Naive B cell (primary cell): ENCODE results near the gene CPZ. TPM values are rescaled to one million over a fixed set of nuclear protein-coding genes. Genes with fewer than 3 reads are reported as not detected.

ENCODE experiments used
- ATAC-seq, 2 donors: fragments of 150-1000 bp; cut with Tn5 transposase; 2 replicates each; pipeline ENCODE4 v1.10.0; 2021; ENCODE audit warnings: low read depth in 2 of 2, mild to moderate bottlenecking in 2 of 2, moderate library complexity in 2 of 2
- DNase-seq: peaks from one replicate; pipeline ENCODE4 v3.0.0; 2022
- H3K27ac Mint-ChIP-seq, 6 donors: one replicate each; pipeline ENCODE4 v1.8.0; 2020 to 2022; ENCODE audit warnings: mild to moderate bottlenecking in 6 of 6, mixed read lengths in 6 of 6, moderate library complexity in 5 of 6, inconsistent platforms in 2 of 6
- H3K27me3 Mint-ChIP-seq, 3 donors: one replicate each; pipeline ENCODE4 v1.8.0; 2021 to 2022; ENCODE audit warnings: mixed read lengths in 3 of 3, mild to moderate bottlenecking in 1 of 3
- H3K36me3 Mint-ChIP-seq, 2 donors: one replicate each; pipeline ENCODE4 v1.8.0; 2020 to 2022; ENCODE audit warnings: mixed read lengths in 2 of 2, inconsistent platforms in 1 of 2, mild to moderate bottlenecking in 1 of 2
- H3K4me1 Mint-ChIP-seq, 3 donors: one replicate each; pipeline ENCODE4 v1.8.0; 2020 to 2022; ENCODE audit warnings: mixed read lengths in 3 of 3, inconsistent platforms in 1 of 3, mild to moderate bottlenecking in 1 of 3, moderate library complexity in 1 of 3
- H3K4me3 Mint-ChIP-seq, 8 donors: one replicate each; pipeline ENCODE4 v1.8.0; 2020 to 2022; ENCODE audit warnings: mild to moderate bottlenecking in 8 of 8, mixed read lengths in 8 of 8, moderate library complexity in 8 of 8, inconsistent platforms in 2 of 8
- H3K9me3 Mint-ChIP-seq, 7 donors: one replicate each; pipeline ENCODE4 v1.8.0; 2020 to 2022; ENCODE audit warnings: mixed read lengths in 7 of 7, mild to moderate bottlenecking in 5 of 7, inconsistent platforms in 2 of 7, moderate library complexity in 1 of 7
- polyA plus RNA-seq, 6 donors: library from polyadenylated mRNA; unstranded; fragments of 300-500 nt; fragmentation: Illumina TruSeq; gene quantifications; one replicate each; pipeline ENCODE4 v1.2.3, GENCODE V29; 2021; ENCODE audit warnings: low read depth in 6 of 6

The CPZ gene
- polyA plus RNA-seq, 6 donors from 2014 or later, result not detected

GRCh38 chr4:8550691-8551090 lies 41.9 kb upstream of the CPZ start:
- DNase-seq (no peak), ATAC-seq (no peak)
- Mint-ChIP-seq H3K9me3 (peaks cover 0 to 10% (median 3%) of the 10 kb centered on the region in 7 donors), H3K4me3 (no peak overlapping the region), H3K27me3 (peaks cover 0 to 6% (median 0%) of the 10 kb centered on the region in 3 donors), H3K4me1 (no peaks in the 10 kb centered on the region), H3K36me3 (no peaks in the 10 kb centered on the region), H3K27ac (no peak overlapping the region)

- H3K4me3 Mint-ChIP-seq, result no peak overlapping the region
- no peaks in the 10 kb centered on the region for H3K36me3 Mint-ChIP-seq
- no peaks in the 10 kb centered on the region for H3K4me1 Mint-ChIP-seq
- H3K9me3 Mint-ChIP-seq, result peaks cover 0 to 6% (median 3%) of the 10 kb centered on the region in 7 donors
- ATAC-seq, result no peak
- H3K27me3 Mint-ChIP-seq, result peaks cover 0 to 7% (median 0%) of the 10 kb centered on the region in 3 donors
- DNase-seq, result no peak
- H3K27ac Mint-ChIP-seq, result no peak overlapping the region
These were observed 40.5 kb upstream of the CPZ start for GRCh38 chr4:8552024-8552423.

GRCh38 chr4:8552581-8553205 lies 39.9 kb upstream of the CPZ start:
- peaks cover 0 to 11% (median 0%) of the 10 kb centered on the region in 3 donors for H3K27me3 Mint-ChIP-seq
- ATAC-seq (no peak), DNase-seq (no peak)
- H3K36me3 Mint-ChIP-seq, result no peaks in the 10 kb centered on the region
- H3K9me3 Mint-ChIP-seq, result peaks cover 0 to 6% (median 3%) of the 10 kb centered on the region in 7 donors
- H3K27ac Mint-ChIP-seq, result peak overlapping the region in 1 of 6 donors; percentile 79
- no peaks in the 10 kb centered on the region for H3K4me1 Mint-ChIP-seq
- no peak overlapping the region for H3K4me3 Mint-ChIP-seq

- Mint-ChIP-seq H3K36me3 (no peaks in the 10 kb centered on the region), H3K27ac (no peak overlapping the region), H3K9me3 (peaks cover 0 to 6% (median 3%) of the 10 kb centered on the region in 7 donors), H3K4me1 (no peaks in the 10 kb centered on the region), H3K4me3 (no peak overlapping the region), H3K27me3 (peaks cover 0 to 11% (median 0%) of the 10 kb centered on the region in 3 donors)
- DNase-seq (no peak), ATAC-seq (no peak)
These were observed 39.3 kb upstream of the CPZ start for GRCh38 chr4:8553216-8553615.

GRCh38 chr4:8553991-8554405 lies 38.6 kb upstream of the CPZ start:
- DNase-seq (no peak), ATAC-seq (no peak)
- Mint-ChIP-seq H3K4me3 (no peak overlapping the region), H3K4me1 (no peaks in the 10 kb centered on the region), H3K27me3 (peaks cover 0 to 11% (median 0%) of the 10 kb centered on the region in 3 donors), H3K9me3 (peaks cover 0 to 6% (median 3%) of the 10 kb centered on the region in 7 donors), H3K27ac (no peak overlapping the region), H3K36me3 (no peaks in the 10 kb centered on the region)

- H3K4me1 Mint-ChIP-seq, result no peaks in the 10 kb centered on the region
- peaks cover 0 to 6% (median 3%) of the 10 kb centered on the region in 7 donors for H3K9me3 Mint-ChIP-seq
- H3K27ac Mint-ChIP-seq, result no peak overlapping the region
- no peak overlapping the region for H3K4me3 Mint-ChIP-seq
- H3K36me3 Mint-ChIP-seq, result no peaks in the 10 kb centered on the region
- H3K27me3 Mint-ChIP-seq, result peaks cover 0 to 11% (median 4%) of the 10 kb centered on the region in 3 donors
- no peak for ATAC-seq
- no peak for DNase-seq
These were observed 37.9 kb upstream of the CPZ start for GRCh38 chr4:8554555-8555100.

- H3K27ac Mint-ChIP-seq, result no peak overlapping the region
- H3K27me3 Mint-ChIP-seq, result peaks cover 0 to 11% (median 6%) of the 10 kb centered on the region in 3 donors
- no peak overlapping the region for H3K4me3 Mint-ChIP-seq
- no peaks in the 10 kb centered on the region for H3K4me1 Mint-ChIP-seq
- peaks cover 0 to 6% (median 3%) of the 10 kb centered on the region in 7 donors for H3K9me3 Mint-ChIP-seq
- no peak for ATAC-seq
- no peak for DNase-seq
- no peaks in the 10 kb centered on the region for H3K36me3 Mint-ChIP-seq
These were observed 36.8 kb upstream of the CPZ start for GRCh38 chr4:8555716-8556115.

- peaks cover 0 to 4% (median 3%) of the 10 kb centered on the region in 7 donors for H3K9me3 Mint-ChIP-seq
- H3K27ac Mint-ChIP-seq, result no peak overlapping the region
- no peaks in the 10 kb centered on the region for H3K4me1 Mint-ChIP-seq
- DNase-seq (no peak), ATAC-seq (no peak)
- H3K36me3 Mint-ChIP-seq, result no peaks in the 10 kb centered on the region
- no peak overlapping the region for H3K4me3 Mint-ChIP-seq
- peaks cover 0 to 11% (median 6%) of the 10 kb centered on the region in 3 donors for H3K27me3 Mint-ChIP-seq
These were observed 36.0 kb upstream of the CPZ start for GRCh38 chr4:8556341-8557150.

- DNase-seq (no peak), ATAC-seq (no peak)
- no peaks in the 10 kb centered on the region for H3K4me1 Mint-ChIP-seq
These were observed 35.2 kb upstream of the CPZ start for GRCh38 chr4:8557151-8558076.

GRCh38 chr4:8558080-8558960 lies 34.2 kb upstream of the CPZ start:
- Mint-ChIP-seq H3K27ac (no peak overlapping the region), H3K4me1 (no peaks in the 10 kb centered on the region), H3K36me3 (no peaks in the 10 kb centered on the region), H3K4me3 (no peak overlapping the region), H3K27me3 (peaks cover 0 to 13% (median 5%) of the 10 kb centered on the region in 3 donors), H3K9me3 (no peaks in the 10 kb centered on the region)
- DNase-seq (no peak), ATAC-seq (no peak)

More at GRCh38 chr4:8557151-8558076, 35.2 kb upstream of the CPZ start:
- no peak overlapping the region for H3K4me3 Mint-ChIP-seq
- no peak overlapping the region for H3K27ac Mint-ChIP-seq
- H3K9me3 Mint-ChIP-seq, result peaks cover 0 to 2% (median under 1%) of the 10 kb centered on the region in 7 donors
- peaks cover 0 to 11% (median 9%) of the 10 kb centered on the region in 3 donors for H3K27me3 Mint-ChIP-seq
- no peaks in the 10 kb centered on the region for H3K36me3 Mint-ChIP-seq

GRCh38 chr4:8559011-8559410 lies 33.6 kb upstream of the CPZ start:
- H3K27me3 Mint-ChIP-seq, result peaks cover 0 to 13% (median 5%) of the 10 kb centered on the region in 3 donors

GRCh38 chr4:8559524-8560264 lies 32.9 kb upstream of the CPZ start:
- H3K4me3 Mint-ChIP-seq, result no peak overlapping the region
- no peaks in the 10 kb centered on the region for H3K4me1 Mint-ChIP-seq
- ATAC-seq, result no peak

More at GRCh38 chr4:8559011-8559410, 33.6 kb upstream of the CPZ start:
- ATAC-seq, result no peak
- Mint-ChIP-seq H3K4me3 (no peak overlapping the region), H3K9me3 (no peaks in the 10 kb centered on the region), H3K27ac (no peak overlapping the region), H3K36me3 (no peaks in the 10 kb centered on the region), H3K4me1 (no peaks in the 10 kb centered on the region)
- DNase-seq, result no peak

More at GRCh38 chr4:8559524-8560264, 32.9 kb upstream of the CPZ start:
- Mint-ChIP-seq H3K27ac (peak overlapping the region in 1 of 6 donors; percentile 58), H3K27me3 (peaks cover 0 to 13% (median 5%) of the 10 kb centered on the region in 3 donors), H3K9me3 (no peaks in the 10 kb centered on the region), H3K36me3 (no peaks in the 10 kb centered on the region)
- DNase-seq, result no peak
